Spleen (tissue), 11 donors: ENCODE data around the gene NELFA. TPM values are rescaled to one million over a fixed set of nuclear protein-coding genes. Genes with fewer than 3 reads are reported as not detected.

Source experiments
- DNase-seq: peaks from one replicate; pipeline ENCODE4 v3.0.0-alpha.2; 2020
- H3K27ac ChIP-seq, 8 donors: fragments of 200-600 bp; sonication (generic) in 7 of 8; 1 replicate in 4 of 8; 2 replicates in 4 of 8; pipeline versions ENCODE4 v1.5.0 to v1.8.0; 2016 to 2021; ENCODE audit warnings: inconsistent platforms in 4 of 8, mild to moderate bottlenecking in 4 of 8, moderate library complexity in 1 of 8
- H3K27me3 ChIP-seq, 7 donors: fragments of 200-600 bp; sonication (generic) in 6 of 7; replicated peaks in 1 of 7; 1 replicate in 4 of 7; 2 replicates in 3 of 7; pipeline versions ENCODE4 v1.5.0 to v1.8.0; 2016 to 2021; ENCODE audit warnings: inconsistent platforms in 3 of 7, mild to moderate bottlenecking in 1 of 7
- H3K36me3 ChIP-seq, 6 donors: fragments of 200-600 bp; sonication (generic) in 5 of 6; 1 replicate in 4 of 6; 2 replicates in 2 of 6; pipeline versions ENCODE4 v1.5.0 to v1.8.0; 2016 to 2021; ENCODE audit warnings: inconsistent platforms in 2 of 6
- H3K4me1 ChIP-seq, 6 donors: fragments of 200-600 bp; sonication (generic) in 5 of 6; 1 replicate in 3 of 6; 2 replicates in 3 of 6; pipeline versions ENCODE4 v1.5.0 to v1.8.0; 2016 to 2021; ENCODE audit warnings: inconsistent platforms in 3 of 6
- H3K4me3 ChIP-seq, 8 donors: fragments of 200-600 bp; sonication (generic) in 7 of 8; 1 replicate in 4 of 8; 2 replicates in 4 of 8; pipeline versions ENCODE4 v1.5.0 to v1.8.0; 2016 to 2021; ENCODE audit warnings: inconsistent platforms in 4 of 8, mild to moderate bottlenecking in 4 of 8, moderate library complexity in 2 of 8
- H3K9me3 ChIP-seq, 8 donors: fragments of 200-600 bp; sonication (generic) in 7 of 8; 1 replicate in 4 of 8; 2 replicates in 4 of 8; pipeline versions ENCODE4 v1.5.0 to v1.8.0; 2016 to 2021; ENCODE audit warnings: inconsistent platforms in 4 of 8
- POLR2A ChIP-seq, 3 donors: fragments of 450-650 bp; IDR thresholded peaks; one replicate each; pipeline ENCODE4 v1.5.1; 2017; ENCODE audit warnings: antibody characterized with exemption in 3 of 3, mild to moderate bottlenecking in 1 of 3
- POLR2AphosphoS5 ChIP-seq, 3 donors: sonication (generic); formaldehyde crosslinking; IDR thresholded peaks; one replicate each; pipeline ENCODE4 v1.5.1; 2017; ENCODE audit warnings: antibody characterized with exemption in 3 of 3
- WGBS, 5 donors: extraction: QIAGEN DNeasy Blood & Tissue Kit in 3 of 5; methylation state at CpG; one replicate each; pipeline versions ENCODE4 v1.1.5 to v1.1.7; 2013 to 2018; 5-methylcytosine and 5-hydroxymethylcytosine counted together
- intact Hi-C: fragments of 100-400 bp; cut with DNase I; formaldehyde crosslinking; loops from one replicate; pipeline ENCODE4 v1.15.0; 2023; ENCODE audit warnings: low total_unique reads
- polyA plus RNA-seq, 3 donors: library from polyadenylated mRNA; stranded (reverse); fragments of 200-250 nt; gene quantifications; one replicate each; pipeline ENCODE4 v1.2.1, GENCODE V29; 2013
- total RNA-seq, 7 donors: library from RNA; depleted of rRNA in 3 of 7; stranded (reverse); fragments of >200 nt in 3 of 7; fragmentation: NEBNext Ultra II Directional in 4 of 7; extraction: Animal tissue kit (Norgen Biotek cat#: 25700) in 4 of 7; gene quantifications; one replicate each; pipeline versions ENCODE4 v1.1.0 to v1.2.1, GENCODE V29; 2016 to 2021
- TF ChIP-seq, protein P1 (sequence below), 11 experiments: fragments of 200-600 bp in 7 of 11; fragments of 450-650 bp in 4 of 11; sonication (generic) in 4 of 11; IDR thresholded peaks in 8 of 11; conservative IDR thresholded peaks in 3 of 11; 1 replicate in 7 of 11; 2 replicates in 4 of 11; pipeline versions ENCODE4 v1.4.0 to v1.8.0; 2016 to 2021; ENCODE audit warnings: antibody characterized with exemption in 11 of 11, inconsistent platforms in 4 of 11, mild to moderate bottlenecking in 1 of 11
- donor health status: healthy with polysubstance abuse.
- donor health status: DM: no; HTN: no; CAD: no; lungs with moderate emphysema.
- donor health status: DM: no; HTN: no; CAD: no.
- donor health status: Bipolar disorder and iron deficiency.
- donor health status: healthy.
- donor health status: DM: no; HTN: no; CAD: no.
- donor health status: DM: yes; HTN: yes; CAD: no.

NELFA gene
- total and polyA plus RNA-seq, 10 donors = 19.9 to 36.6 (median 26.5) TPM

DNA sequence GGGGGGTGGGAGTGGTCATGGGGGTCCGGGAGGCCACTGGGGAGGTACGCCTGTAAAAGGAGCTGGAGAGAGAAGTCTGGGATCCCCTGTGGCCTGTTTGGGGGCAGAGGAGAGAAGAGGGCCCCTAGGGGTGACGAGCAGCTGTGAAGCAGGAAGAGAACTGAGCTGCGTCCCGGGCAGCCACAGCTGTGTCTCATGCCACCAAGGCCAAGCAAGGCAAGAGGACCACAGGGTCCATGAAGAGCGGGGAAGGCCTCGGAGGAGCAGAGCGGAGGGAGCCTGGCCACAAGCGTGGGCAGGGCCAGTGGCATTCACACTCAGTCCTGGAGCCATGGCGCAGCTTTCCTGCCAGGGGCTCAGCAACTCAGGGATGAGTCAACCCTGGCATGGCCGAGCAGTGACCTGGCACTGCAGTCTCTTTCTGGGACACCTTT lies 36.8 kb upstream of the NELFA start:
- intact Hi-C loops = no loop called here
- H3K4me3 ChIP-seq = no peak overlapping the region
- 68 to 74% (median 72%) methylated on average over 11 of the region's 11 CpGs for WGBS, 5 donors
- peaks cover 0 to 4% (median 0%) of the 10 kb centered on the region in 6 donors for H3K36me3 ChIP-seq
- H3K27ac ChIP-seq = no peak overlapping the region
- peaks cover 0 to 5% (median 0%) of the 10 kb centered on the region in 8 donors for H3K9me3 ChIP-seq
- peaks cover 9 to 32% (median 20%) of the 10 kb centered on the region in 6 donors for H3K4me1 ChIP-seq
- TF ChIP-seq, protein P1, sequence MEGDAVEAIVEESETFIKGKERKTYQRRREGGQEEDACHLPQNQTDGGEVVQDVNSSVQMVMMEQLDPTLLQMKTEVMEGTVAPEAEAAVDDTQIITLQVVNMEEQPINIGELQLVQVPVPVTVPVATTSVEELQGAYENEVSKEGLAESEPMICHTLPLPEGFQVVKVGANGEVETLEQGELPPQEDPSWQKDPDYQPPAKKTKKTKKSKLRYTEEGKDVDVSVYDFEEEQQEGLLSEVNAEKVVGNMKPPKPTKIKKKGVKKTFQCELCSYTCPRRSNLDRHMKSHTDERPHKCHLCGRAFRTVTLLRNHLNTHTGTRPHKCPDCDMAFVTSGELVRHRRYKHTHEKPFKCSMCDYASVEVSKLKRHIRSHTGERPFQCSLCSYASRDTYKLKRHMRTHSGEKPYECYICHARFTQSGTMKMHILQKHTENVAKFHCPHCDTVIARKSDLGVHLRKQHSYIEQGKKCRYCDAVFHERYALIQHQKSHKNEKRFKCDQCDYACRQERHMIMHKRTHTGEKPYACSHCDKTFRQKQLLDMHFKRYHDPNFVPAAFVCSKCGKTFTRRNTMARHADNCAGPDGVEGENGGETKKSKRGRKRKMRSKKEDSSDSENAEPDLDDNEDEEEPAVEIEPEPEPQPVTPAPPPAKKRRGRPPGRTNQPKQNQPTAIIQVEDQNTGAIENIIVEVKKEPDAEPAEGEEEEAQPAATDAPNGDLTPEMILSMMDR (IDR thresholded peaks at IDR 0.05 in 8 of 11, conservative IDR thresholded peaks at IDR 0.05 in 3 of 11) = no peak
- TF ChIP-seq POLR2A (IDR thresholded peaks at IDR 0.05) = no peak
- no peak for TF ChIP-seq POLR2AphosphoS5 (IDR thresholded peaks at IDR 0.05)
- peak; percentile 54 for DNase-seq
- peaks cover 0 to 63% (median 32%) of the 10 kb centered on the region in 7 donors for H3K27me3 ChIP-seq

DNA sequence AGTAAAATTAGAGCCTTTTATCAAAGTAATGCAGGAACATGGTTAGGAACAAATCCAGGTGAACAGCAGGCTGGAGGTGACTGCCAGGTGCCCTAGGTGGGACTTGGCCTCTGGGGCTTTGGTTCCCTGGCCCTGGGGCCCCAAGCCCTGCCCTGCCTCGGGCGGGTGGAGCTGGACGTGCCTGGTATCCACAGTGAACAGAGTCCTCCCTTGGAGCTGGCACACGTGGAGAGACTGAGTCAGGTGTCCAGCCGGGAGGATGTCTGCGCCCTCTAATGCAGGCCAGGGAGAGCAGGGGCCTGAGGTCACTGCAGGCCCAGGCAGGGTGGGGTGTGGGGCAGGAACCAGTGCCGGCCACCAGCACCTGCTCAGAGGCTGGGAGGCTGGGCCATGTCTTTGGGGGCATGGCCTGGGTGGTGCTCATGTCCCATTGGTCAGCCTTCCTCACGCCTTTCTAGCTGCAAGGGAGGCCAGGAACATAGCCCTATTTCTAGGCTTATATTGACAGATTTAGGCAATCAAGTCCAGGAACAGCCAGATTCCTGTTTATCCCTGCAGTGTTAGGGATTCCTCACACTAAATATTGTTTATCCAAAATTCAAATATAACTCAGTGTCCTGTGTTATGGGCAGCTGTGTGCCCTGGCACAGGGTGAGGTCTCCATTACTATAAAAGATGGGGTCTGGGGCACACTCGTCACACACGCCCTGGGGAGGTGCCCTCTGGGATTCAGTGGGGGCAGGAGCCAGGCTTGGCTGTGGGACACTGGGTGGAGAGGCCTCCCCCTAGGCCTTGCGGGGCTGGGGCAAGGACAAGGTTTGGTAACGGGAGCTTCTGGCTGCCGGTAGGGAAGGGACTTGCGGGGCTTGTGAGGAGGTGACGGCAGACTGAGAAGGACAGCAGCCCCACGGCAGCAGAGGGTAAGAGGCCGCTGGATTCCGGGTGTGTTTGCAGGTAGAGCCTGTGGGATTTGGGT lies 36.1 kb upstream of the NELFA start:
- DNase-seq = peak; percentile 58
- intact Hi-C loops = no loop called here
- H3K36me3 ChIP-seq = peaks cover 0 to 4% (median 0%) of the 10 kb centered on the region in 6 donors
- TF ChIP-seq POLR2AphosphoS5 (IDR thresholded peaks at IDR 0.05) (no peak), POLR2A (IDR thresholded peaks at IDR 0.05) (no peak)
- TF ChIP-seq, protein P1 (IDR thresholded peaks at IDR 0.05 in 8 of 11, conservative IDR thresholded peaks at IDR 0.05 in 3 of 11) = no peak
- peaks cover 9 to 38% (median 25%) of the 10 kb centered on the region in 6 donors for H3K4me1 ChIP-seq
- H3K27me3 ChIP-seq = peaks cover 0 to 67% (median 38%) of the 10 kb centered on the region in 7 donors
- H3K9me3 ChIP-seq = peaks cover 0 to 5% (median 0%) of the 10 kb centered on the region in 8 donors
- H3K27ac ChIP-seq = no peak overlapping the region
- no peak overlapping the region for H3K4me3 ChIP-seq
- 87 to 94% (median 90%) methylated on average over 14 to 18 of the region's 18 CpGs for WGBS, 5 donors

DNA sequence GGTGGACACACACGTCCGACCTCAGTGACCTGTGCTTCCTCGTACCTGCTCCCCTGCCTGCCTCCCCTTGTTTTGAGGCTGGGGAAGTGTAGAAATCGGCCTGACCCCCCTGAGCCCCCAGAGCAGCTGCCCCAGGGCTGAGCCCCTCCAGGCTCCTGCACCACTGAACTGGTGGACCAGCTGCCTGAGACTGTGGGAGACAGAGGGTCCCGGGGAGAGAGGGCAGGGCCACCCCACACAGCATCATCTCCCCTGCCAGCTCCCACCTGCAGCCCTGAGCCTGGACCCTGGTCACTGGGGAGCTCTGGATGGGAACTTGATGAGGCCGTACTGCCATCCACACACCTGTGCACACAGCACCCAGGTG lies 35.3 kb upstream of the NELFA start:
- H3K27ac ChIP-seq = no peak overlapping the region
- WGBS, 5 donors = 84 to 96% (median 86%) methylated on average over 6 of the region's 6 CpGs
- TF ChIP-seq, protein P1 (IDR thresholded peaks at IDR 0.05 in 8 of 11, conservative IDR thresholded peaks at IDR 0.05 in 3 of 11) = no peak
- TF ChIP-seq POLR2AphosphoS5 (IDR thresholded peaks at IDR 0.05) (no peak), POLR2A (IDR thresholded peaks at IDR 0.05) (no peak)
- no peak for DNase-seq
- intact Hi-C loops = no loop called here
- H3K27me3 ChIP-seq = peaks cover 0 to 75% (median 43%) of the 10 kb centered on the region in 7 donors
- peaks cover 0 to 5% (median 0%) of the 10 kb centered on the region in 8 donors for H3K9me3 ChIP-seq
- peaks cover 9 to 38% (median 25%) of the 10 kb centered on the region in 6 donors for H3K4me1 ChIP-seq
- H3K4me3 ChIP-seq = no peak overlapping the region
- peaks cover 0 to 4% (median 0%) of the 10 kb centered on the region in 6 donors for H3K36me3 ChIP-seq
